GM18873 (cell line): ENCODE data around the gene DDX51.

ENCODE experiments used
- ATAC-seq: cut with Tn5 transposase; IDR thresholded peaks from one replicate; pipeline ENCODE4 v1.9.1; 2021; ENCODE audit warnings: mild to moderate bottlenecking, moderate library complexity, moderate number of reproducible peaks; ENCODE audit not compliant: unreplicated experiment, low FRiP score

The DDX51 gene

GRCh38 chr12:132094269-132094891 is 49.7 kb downstream of the DDX51 start:
- no peak for ATAC-seq

DNA sequence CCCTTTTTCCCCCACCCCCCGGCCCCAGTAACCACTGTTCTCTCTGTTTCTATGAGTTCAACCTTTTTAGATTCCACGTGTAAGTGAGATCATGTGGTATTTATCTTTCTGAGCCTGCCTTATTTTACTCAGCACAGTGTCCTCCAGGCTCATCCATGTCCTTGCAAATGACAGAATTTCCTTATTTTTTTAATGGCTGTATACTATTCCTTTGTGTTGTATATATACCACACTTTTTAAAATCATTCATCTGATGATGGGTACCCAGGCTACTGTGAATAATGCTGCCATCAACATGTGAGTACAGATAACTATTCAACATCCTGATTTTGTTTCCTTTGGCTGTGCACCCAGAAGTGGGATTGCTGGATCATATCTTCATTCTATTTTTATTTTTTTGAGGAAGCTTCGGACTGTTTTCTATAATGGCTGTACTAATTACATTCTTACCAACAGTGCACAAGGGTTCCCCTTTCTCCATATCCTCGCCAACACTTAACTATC is 54.7 kb downstream of the DDX51 start:
- no peak for ATAC-seq
